GM23338 (cell line): ENCODE results near the gene TOMM40. TPM values are rescaled to one million over a fixed set of nuclear protein-coding genes. Genes with fewer than 3 reads are reported as not detected.
A peak's percentile ranks its signal among the peaks of the same experiment; 100 is the strongest.

Source experiments
- ATAC-seq: fragments of 200-7000 bp; cut with Tn5 transposase; 3 replicates; pipeline ENCODE4 v1.9.1; 2020
- DNase-seq: peaks from one replicate; pipeline ENCODE4 v3.0.0-alpha.2; 2015; ENCODE audit warnings: low spot score
- H2AFZ ChIP-seq: fragments of 200-600 bp; sonication (generic); 2 replicates; pipeline ENCODE4 v1.8.0; 2016; ENCODE audit warnings: antibody characterized with exemption, mild to moderate bottlenecking, moderate library complexity
- H3F3A ChIP-seq: fragments of 200-600 bp; sonication (generic); replicated peaks from 2 replicates; pipeline ENCODE4 v1.8.0; 2017; ENCODE audit warnings: antibody characterized with exemption, mixed run types, low read depth
- H3K27ac ChIP-seq: fragments of 200-600 bp; sonication (generic); 2 replicates; pipeline ENCODE4 v1.6.1; 2016; ENCODE audit warnings: low read depth
- H3K27me3 ChIP-seq: fragments of 200-600 bp; sonication (generic); 2 replicates; pipeline ENCODE4 v1.8.0; 2016; ENCODE audit warnings: mild to moderate bottlenecking, mixed run types, moderate library complexity; ENCODE audit not compliant: insufficient read depth
- H3K36me3 ChIP-seq: fragments of 200-600 bp; sonication (generic); 2 replicates; pipeline ENCODE4 v1.8.0; 2016; ENCODE audit warnings: mild to moderate bottlenecking; ENCODE audit not compliant: insufficient read depth
- H3K4me1 ChIP-seq: fragments of 200-600 bp; sonication (generic); 2 replicates; pipeline ENCODE4 v1.8.0; 2016; ENCODE audit warnings: mild to moderate bottlenecking, moderate library complexity; ENCODE audit not compliant: insufficient read depth
- H3K4me2 ChIP-seq: fragments of 200-600 bp; sonication (generic); 2 replicates; pipeline ENCODE4 v1.7.1; 2017; ENCODE audit warnings: mixed run types
- H3K4me3 ChIP-seq: fragments of 200-600 bp; sonication (generic); 2 replicates; pipeline ENCODE4 v1.6.1; 2016; ENCODE audit warnings: mixed run types
- H3K79me2 ChIP-seq: fragments of 200-600 bp; sonication (generic); replicated peaks from 2 replicates; pipeline ENCODE4 v1.8.0; 2017; ENCODE audit warnings: mild to moderate bottlenecking; ENCODE audit not compliant: insufficient read depth
- H3K9me2 ChIP-seq: fragments of 200-600 bp; sonication (generic); 2 replicates; pipeline ENCODE4 v1.8.0; 2017; ENCODE audit not compliant: insufficient read depth
- H4K20me1 ChIP-seq: fragments of 200-600 bp; sonication (generic); replicated peaks from 2 replicates; pipeline ENCODE4 v1.8.0; 2017; ENCODE audit warnings: mild to moderate bottlenecking; ENCODE audit not compliant: insufficient read depth
- H3K27ac Mint-ChIP-seq: 2 replicates; pipeline ENCODE4 v1.8.0; 2020; ENCODE audit warnings: inconsistent platforms, mild to moderate bottlenecking, moderate library complexity, mixed read lengths
- H3K27me3 Mint-ChIP-seq: 3 replicates; pipeline ENCODE4 v1.8.0; 2022; ENCODE audit warnings: low read depth, mild to moderate bottlenecking, moderate library complexity, mixed read lengths, inconsistent platforms; ENCODE audit not compliant: insufficient read depth, poor library complexity
- H3K36me3 Mint-ChIP-seq: 3 replicates; pipeline ENCODE4 v1.8.0; 2021; ENCODE audit warnings: low read depth, mild to moderate bottlenecking, inconsistent platforms, moderate library complexity, mixed read lengths
- H3K4me1 Mint-ChIP-seq: 3 replicates; pipeline ENCODE4 v1.8.0; 2020; ENCODE audit warnings: mild to moderate bottlenecking, inconsistent platforms, mixed read lengths
- H3K4me3 Mint-ChIP-seq: 3 replicates; pipeline ENCODE4 v1.8.0; 2021; ENCODE audit warnings: moderate library complexity, mild to moderate bottlenecking, inconsistent platforms, mixed read lengths
- H3K9me3 Mint-ChIP-seq: 3 replicates; pipeline ENCODE4 v1.8.0; 2020; ENCODE audit warnings: moderate library complexity, mild to moderate bottlenecking, inconsistent platforms, mixed read lengths
- CREB1 ChIP-seq: fragments of 250-450 bp; sonication (Bioruptor Pico); IDR thresholded peaks from 2 replicates; pipeline ENCODE4 v1.5.0; 2020; ENCODE audit warnings: low read depth, mild to moderate bottlenecking, moderate library complexity
- CTCF ChIP-seq, 2 experiments: fragments of 200-600 bp in 1 of 2; sonication (generic) in 1 of 2; conservative IDR thresholded peaks; 2 replicates each; pipeline versions ENCODE4 v1.5.1 to v1.6.1; 2016 to 2017; ENCODE audit warnings: antibody characterized with exemption in 2 of 2, low read depth in 2 of 2, mild to moderate bottlenecking in 2 of 2, moderate library complexity in 1 of 2
- ETS1 ChIP-seq: IDR thresholded peaks from 2 replicates; pipeline ENCODE4 v1.6.1; 2016; ENCODE audit warnings: antibody characterized with exemption
- EZH2 ChIP-seq: fragments of 200-600 bp; sonication (generic); IDR thresholded peaks from one replicate; pipeline ENCODE4 v1.8.0; 2017; ENCODE audit warnings: antibody characterized with exemption, mild to moderate bottlenecking, low read depth; ENCODE audit not compliant: unreplicated experiment
- JUNB ChIP-seq: IDR thresholded peaks from one replicate; pipeline ENCODE4 v1.6.1; 2016; ENCODE audit warnings: antibody characterized with exemption; ENCODE audit not compliant: unreplicated experiment
- POLR2AphosphoS5 ChIP-seq: IDR thresholded peaks from 2 replicates; pipeline ENCODE4 v1.6.1; 2016; ENCODE audit warnings: antibody characterized with exemption, low read depth
- REST ChIP-seq: IDR thresholded peaks from one replicate; pipeline ENCODE4 v1.6.1; 2018; ENCODE audit warnings: antibody characterized with exemption; ENCODE audit not compliant: unreplicated experiment
- STAT1 ChIP-seq: IDR thresholded peaks from one replicate; pipeline ENCODE4 v1.6.1; 2016; ENCODE audit warnings: antibody characterized with exemption; ENCODE audit not compliant: unreplicated experiment
- ZNF331 ChIP-seq: fragments of 250-450 bp; sonication (Bioruptor Pico); IDR thresholded peaks from 2 replicates; pipeline ENCODE4 v1.5.0; 2020; ENCODE audit warnings: low read depth, mild to moderate bottlenecking, moderate library complexity
- polyA plus RNA-seq: library from polyadenylated mRNA; unstranded; fragments of >200 nt; fragmentation: Nextera tagmentation; extraction: Ambion mirVana; gene quantifications from 2 replicates; pipeline ENCODE4 v1.2.1, GENCODE V29; 2016
- total RNA-seq: library from RNA; depleted of rRNA; stranded (reverse); fragments of >200 nt; shearing (Covaris generic); gene quantifications from 2 replicates; pipeline ENCODE4 v1.2.3, GENCODE V29; 2014

Gene TOMM40
- total and polyA plus RNA-seq, 2 experiments from 2014 or later = 142 to 273 TPM

GRCh38 chr19:44851427-44851826 lies 39.6 kb upstream of the TOMM40 start (continued):
- TF ChIP-seq CTCF (conservative IDR thresholded peaks at IDR 0.05; ENCODE audit: low read depth in 2 of 2) = no peak
- TF ChIP-seq JUNB = no peak
- TF ChIP-seq ZNF331 (CRISPR knock-in tag) = no peak
- TF ChIP-seq POLR2AphosphoS5 = no peak
- TF ChIP-seq ETS1 = no peak

GRCh38 chr19:44855606-44856005 lies 35.4 kb upstream of the TOMM40 start:
- no peak overlapping the region; the same call in 2 of the 3 replicates for H3K4me3 Mint-ChIP-seq
- TF ChIP-seq ETS1 = no peak
- no peak for TF ChIP-seq STAT1
- no peak overlapping the region for H3K27ac Mint-ChIP-seq
- Histone ChIP-seq H3K4me1 (peaks cover 6% of the 10 kb centered on the region; the same call in 1 of the 2 replicates), H3K27me3 (no peaks in the 10 kb centered on the region), H3K36me3 (0 out of 2 replicates have a peak, but pooled peaks cover under 1% of the 10 kb centered on the region), H3K4me2 (no peak overlapping the region), H3K9me2 (no peaks in the 10 kb centered on the region), H3K4me3 (no peak overlapping the region), H3K79me2 (peaks cover 100% of the 10 kb centered on the region), H2AFZ (no peak overlapping the region), H3K27ac (no peak overlapping the region), H3F3A (peaks cover 10% of the 10 kb centered on the region; the same call in 1 of the 2 replicates), H4K20me1 (peaks cover 73% of the 10 kb centered on the region)
- H3K27me3 Mint-ChIP-seq = peaks cover 16% of the 10 kb centered on the region
- H3K9me3 Mint-ChIP-seq = no peaks in the 10 kb centered on the region
- DNase-seq = no peak
- H3K4me1 Mint-ChIP-seq = peaks cover 13% of the 10 kb centered on the region
- peaks cover 35% of the 10 kb centered on the region for H3K36me3 Mint-ChIP-seq
- ATAC-seq = no peak

GRCh38 chr19:44856421-44857083 lies 34.5 kb upstream of the TOMM40 start:
- Histone ChIP-seq H3K27ac (0 out of 2 replicates have a peak overlapping the region, but pooled peaks have one; percentile 50), H3K9me2 (no peaks in the 10 kb centered on the region), H3K27me3 (no peaks in the 10 kb centered on the region), H3K4me3 (no peak overlapping the region), H3K36me3 (peaks cover 8% of the 10 kb centered on the region; the same call in 1 of the 2 replicates), H4K20me1 (peaks cover 74% of the 10 kb centered on the region), H3F3A (peaks cover 9% of the 10 kb centered on the region; the same call in 1 of the 2 replicates), H3K4me1 (peaks cover 5% of the 10 kb centered on the region; the same call in 1 of the 2 replicates), H3K79me2 (peaks cover 100% of the 10 kb centered on the region), H3K4me2 (no peak overlapping the region), H2AFZ (no peak overlapping the region)
- ATAC-seq (peak; percentile 50), DNase-seq (no peak)
- no peak overlapping the region for H3K27ac Mint-ChIP-seq
- TF ChIP-seq CREB1 (CRISPR knock-in tag) (no peak), STAT1 (no peak), ZNF331 (CRISPR knock-in tag) (no peak), ETS1 (no peak), REST (no peak), JUNB (no peak), EZH2 (no peak)
- H3K4me1 Mint-ChIP-seq = peaks cover 9% of the 10 kb centered on the region
- no peak overlapping the region for H3K4me3 Mint-ChIP-seq
- H3K27me3 Mint-ChIP-seq = peaks cover 9% of the 10 kb centered on the region
- no peaks in the 10 kb centered on the region for H3K9me3 Mint-ChIP-seq
- H3K36me3 Mint-ChIP-seq = peaks cover 44% of the 10 kb centered on the region
